Glomerular endothelial cell (primary cell): Measurements from ENCODE around the gene GAD2. TPM values are rescaled to one million over a fixed set of nuclear protein-coding genes. Genes with fewer than 3 reads are reported as not detected.

Experiments
- DNase-seq: peaks from one replicate; pipeline ENCODE4 v3.0.0-alpha.2; 2011; ENCODE audit warnings: low read depth, low spot score; ENCODE audit errors: extremely low read depth
- total RNA-seq: library from RNA; depleted of rRNA; stranded (reverse); fragments of >200 nt; gene quantifications from 2 replicates; pipeline ENCODE4 v1.2.3, GENCODE V29; 2015

The GAD2 gene
- total RNA-seq: not detected in 2 replicates

DNA sequence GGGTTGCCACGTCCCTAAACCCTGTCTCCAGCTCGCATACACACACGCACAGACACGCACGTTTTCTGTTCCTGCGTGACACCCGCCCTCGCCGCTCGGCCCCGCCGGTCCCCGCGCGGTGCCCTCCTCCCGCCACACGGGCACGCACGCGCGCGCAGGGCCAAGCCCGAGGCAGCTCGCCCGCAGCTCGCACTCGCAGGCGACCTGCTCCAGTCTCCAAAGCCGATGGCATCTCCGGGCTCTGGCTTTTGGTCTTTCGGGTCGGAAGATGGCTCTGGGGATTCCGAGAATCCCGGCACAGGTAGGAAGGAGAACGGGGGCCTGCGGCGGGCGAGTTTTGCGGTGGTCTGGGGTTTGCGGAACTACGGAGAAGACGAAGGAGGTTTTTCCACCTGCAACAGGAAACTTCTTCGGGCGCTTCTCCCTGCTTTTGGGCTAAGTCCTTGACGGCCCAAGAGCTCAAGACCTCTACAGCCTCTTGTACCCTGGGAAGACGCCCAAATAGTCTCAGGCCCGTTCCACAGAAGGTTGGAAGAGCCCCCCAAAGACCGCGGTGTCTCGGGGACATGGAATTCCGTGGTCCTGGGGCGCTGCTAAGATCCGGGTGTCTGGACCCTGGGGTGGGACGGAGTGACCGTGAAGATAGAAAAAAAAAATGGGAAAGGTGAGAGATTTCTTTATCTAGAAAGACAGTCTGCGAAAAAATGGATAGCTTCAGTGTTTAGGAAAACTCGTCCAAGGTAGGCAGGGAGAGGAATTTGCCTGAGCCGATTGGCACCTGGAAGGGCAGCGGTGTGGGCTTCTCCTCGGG lies at the start of gene GAD2:
Gene GAD2, plus strand, starts transcription at position 190 of the 811 bp plus-strand sequence. Its CDS starts 36 bp downstream, at position 226.
- no peak for DNase-seq

DNA sequence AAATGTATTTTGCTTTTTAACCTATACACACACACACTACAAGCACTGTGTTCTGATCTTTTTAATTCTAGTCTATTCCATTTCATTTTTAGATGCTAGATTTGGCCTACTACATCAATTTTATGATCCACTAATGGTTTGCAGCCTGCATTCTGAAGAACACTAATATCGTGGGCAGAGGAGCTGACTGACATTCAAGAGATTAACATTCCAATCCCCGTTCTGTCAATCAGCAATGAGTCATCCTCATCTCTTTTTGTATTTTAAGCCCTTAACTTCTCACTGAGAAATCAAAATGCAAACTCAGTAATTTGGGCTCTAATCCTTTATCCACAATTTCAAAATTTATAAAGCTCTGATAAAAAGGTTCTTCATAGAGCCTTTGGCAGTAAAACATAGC lies 47.1 kb upstream of the GAD2 start:
- DNase-seq: no peak

DNA sequence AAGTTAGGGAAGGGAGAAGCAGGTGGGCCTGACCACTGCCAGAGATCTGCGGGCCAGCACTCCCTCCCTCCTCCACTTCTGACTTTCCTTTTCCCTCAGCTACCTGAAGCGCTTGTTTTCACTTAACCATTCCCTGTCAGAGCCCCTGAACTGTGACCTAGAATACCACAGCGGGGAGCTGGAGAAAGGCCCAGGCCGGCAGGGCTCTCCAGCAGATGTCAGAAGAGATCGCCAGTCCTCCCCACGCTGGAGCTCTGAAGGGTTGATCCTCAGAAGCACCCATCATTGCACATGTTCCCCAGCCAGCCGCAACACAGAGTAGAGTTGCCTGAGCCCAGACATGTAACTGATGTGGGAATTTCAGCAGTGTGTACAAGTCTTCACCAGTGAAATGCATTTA lies 44.4 kb upstream of the GAD2 start:
- no peak for DNase-seq

DNA sequence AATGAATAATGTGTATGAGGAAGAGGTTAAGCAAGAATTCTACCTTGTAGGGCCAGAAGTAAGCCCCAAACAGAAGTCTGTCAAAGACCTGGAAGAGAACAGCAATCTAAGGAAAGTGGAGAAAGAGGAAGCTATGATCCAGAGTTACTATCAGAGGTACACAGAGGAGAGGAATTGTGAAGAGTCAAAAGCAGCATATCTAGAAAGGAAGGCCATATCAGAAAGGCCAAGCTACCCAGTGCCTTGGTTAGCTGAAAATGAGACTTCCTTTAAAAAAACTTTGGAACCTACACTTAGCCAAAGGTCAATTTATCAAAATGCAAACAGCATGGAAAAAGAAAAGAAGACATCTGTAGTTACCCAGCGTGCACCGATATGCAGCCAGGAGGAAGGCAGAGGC lies 42.7 kb upstream of the GAD2 start:
- no peak for DNase-seq

DNA sequence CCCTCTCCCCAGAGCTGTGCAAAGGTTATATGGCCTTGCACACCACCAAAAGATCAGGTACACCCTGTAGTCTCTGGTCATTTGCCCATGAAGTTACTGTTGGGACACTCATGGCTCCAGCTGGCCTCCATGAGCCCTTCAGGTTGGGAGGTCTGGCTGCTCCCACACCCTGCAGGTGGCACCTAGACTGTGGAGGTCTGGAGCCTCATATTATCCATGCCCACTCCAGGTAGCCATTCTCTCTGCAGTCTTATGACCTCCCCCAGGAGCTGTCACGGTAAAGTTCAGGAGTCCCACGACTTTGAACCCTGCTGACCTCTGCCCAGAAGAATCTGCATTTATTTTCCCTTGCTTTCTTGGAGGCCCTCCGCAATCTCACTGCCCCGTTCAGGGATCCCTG lies 39.2 kb upstream of the GAD2 start:
- DNase-seq: no peak

DNA sequence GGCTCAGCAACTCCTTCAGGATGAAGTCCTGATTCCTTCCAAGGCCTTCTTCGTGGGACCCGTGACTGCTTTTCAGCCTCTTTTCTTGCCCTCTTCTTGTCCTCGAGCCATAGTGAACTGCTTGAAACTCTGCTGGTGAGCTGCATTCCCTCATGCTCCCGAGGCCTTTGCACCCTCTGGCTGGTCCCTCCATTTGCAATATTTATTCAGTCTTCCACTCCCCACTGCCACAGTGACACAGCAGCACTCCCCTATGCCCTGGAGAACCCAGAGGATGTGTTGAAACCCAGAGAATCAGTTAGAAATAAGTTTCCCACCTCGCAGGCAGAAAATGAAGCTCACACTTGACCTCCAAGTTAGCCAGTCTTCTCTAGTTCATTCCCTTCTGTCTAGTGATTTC lies 22.3 kb upstream of the GAD2 start:
- DNase-seq: no peak

DNA sequence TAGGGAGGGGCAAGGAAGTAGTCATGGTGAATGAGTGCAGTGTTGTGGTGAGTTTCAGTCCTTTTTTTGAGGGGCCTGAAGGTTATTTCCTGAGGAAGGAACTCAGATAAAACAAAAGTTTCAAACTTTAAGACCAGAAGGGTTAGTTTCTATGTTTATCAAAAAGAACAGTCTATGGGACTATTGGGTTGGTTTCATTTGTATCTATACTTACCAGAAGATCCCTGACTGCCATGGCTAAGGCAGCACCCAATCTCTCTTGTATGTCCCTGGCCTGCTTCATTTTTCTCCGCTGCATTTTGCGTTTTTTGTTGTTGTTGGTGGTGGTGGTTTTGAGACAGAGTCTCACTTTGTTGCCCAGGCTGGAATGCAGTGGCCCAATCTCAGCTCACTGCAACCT lies 19.3 kb upstream of the GAD2 start:
- no peak for DNase-seq

DNA sequence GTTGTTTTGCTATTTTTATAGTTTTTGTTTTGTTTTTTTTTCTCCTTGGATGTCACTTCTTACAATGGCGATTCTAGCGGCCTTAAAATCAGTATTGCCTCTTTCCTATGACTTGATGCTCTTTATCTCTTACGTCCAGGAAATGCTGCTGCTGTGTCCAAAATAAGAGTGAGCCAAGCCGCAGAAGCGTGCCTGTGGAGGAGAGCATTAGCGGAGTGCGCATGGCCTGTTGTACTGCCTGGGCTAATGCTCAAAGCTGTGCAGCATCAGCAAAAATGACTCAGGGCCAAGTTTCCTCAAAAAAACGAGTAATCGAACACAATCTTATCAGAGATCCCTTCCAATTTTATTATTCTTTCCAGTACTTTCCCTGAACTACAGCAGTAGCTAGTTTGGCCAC lies 18.5 kb upstream of the GAD2 start:
- no peak for DNase-seq

DNA sequence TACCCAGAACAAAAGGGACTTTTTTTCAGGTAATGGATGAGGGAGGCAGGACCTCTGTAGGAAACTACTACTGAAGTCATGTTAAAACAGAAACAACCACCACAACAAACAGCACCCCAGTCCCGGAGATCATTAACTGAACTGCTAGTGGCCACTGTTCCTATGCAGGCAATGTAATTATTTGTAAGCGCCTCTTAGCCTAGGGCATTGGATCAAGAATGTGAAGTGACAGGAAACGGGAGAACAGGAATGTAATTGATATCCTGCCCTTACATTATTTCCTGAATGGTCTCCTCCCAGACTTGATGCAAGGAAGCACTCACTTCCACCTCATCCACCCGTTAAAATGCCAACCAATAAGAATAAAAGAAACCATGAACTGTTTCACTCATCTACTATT lies 16.7 kb upstream of the GAD2 start:
- DNase-seq: no peak

DNA sequence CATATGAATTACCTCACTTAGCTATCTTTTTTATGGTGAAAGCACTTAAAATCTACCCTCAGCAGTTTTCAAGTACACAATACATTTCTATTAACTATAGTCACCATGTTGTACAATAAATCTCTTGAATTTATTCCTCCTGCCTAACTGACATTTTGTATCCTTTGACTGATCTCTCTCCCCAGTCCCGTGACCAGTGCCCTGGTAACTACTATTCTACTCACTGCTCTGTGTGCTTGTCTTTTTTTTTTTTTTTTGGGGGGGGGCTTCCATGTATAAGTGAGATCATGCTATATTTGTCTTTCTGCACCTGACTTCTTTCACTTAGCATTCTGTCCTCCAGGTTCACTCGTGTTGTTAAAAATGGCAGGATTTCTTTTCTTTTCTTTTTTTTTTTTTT lies 11.4 kb upstream of the GAD2 start:
- no peak for DNase-seq

DNA sequence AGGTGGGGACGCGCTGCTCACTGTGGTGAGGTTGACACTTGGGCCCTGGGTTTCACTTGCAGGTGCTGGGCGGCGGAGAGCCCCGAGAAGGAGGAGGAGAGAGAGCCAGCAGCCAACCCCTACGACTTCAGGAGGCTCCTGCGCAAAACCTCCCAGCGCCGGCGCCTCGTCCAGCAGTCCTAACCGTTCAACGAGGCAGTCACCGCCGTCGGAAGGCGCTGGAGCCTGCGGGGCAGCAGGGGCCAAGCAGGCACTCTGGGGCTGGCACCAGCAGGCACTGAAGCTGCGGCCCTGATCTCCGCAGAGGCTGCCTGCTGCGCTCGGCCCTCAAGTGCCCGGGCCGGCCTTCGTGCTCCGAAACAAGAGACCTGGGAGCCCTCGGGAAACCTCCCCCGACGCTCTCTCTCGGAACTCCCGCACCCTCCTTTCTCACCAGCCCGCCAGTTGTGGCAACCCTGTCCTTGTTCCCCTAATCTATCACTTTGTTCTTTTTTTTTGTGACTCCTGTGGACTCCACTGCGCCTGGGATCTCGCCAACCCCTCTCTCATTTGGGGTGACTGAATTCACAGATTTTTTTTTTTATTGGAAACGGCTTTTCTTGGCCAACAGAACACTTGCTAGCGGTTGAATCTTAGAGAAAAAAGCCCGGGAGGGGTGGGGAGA lies 4.7 kb upstream of the GAD2 start:
- DNase-seq: no peak

DNA sequence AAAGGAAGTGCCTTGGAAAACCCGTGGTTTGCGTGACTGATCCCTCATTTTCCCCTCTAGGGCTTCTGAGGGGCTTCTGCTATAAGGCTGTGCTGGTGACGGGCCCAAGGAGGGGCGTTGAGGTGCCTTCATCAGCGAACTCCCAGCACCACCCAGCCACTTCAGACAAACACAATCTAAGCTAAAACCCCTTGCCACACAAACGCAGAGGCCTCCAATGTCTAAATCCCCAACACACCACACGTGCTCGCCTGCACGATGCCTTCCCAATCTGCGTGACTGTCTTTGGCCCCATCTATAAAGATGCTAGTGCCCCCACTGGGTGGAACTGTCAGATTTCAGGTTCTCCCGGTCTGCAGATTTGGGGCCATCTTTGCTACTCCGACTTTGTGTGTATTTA lies 4.1 kb upstream of the GAD2 start:
- DNase-seq: no peak

DNA sequence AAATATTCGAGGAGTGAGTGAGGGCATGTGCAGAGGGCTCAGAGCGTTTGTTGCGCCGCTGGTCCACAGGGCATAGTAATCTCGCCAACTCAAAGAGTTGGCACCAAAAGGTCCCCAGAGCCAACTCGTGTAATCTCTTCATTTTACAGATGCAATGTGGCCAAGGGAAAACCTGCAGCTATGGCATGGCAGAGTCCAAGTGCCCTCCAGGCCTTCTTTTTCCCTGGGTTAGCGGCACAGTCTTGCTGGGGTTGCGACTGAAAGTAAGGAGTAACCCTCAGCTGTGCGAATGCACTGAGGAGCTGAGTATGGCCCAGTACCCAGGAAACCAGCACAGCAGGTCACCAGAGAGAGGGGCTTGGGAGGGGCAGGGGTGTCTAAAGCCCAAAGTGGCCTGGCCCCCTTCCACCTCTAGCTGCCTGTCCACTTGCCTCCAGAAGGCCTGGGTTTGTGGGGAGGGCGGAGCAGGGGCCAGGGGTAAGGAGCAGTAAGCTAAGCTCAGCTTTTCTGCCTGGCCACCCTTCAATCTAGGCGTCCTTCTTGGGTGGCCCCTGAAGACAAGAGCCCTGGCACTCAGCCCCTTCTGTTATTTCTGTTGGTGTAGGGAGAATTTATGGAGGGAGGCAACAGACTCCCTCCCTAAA lies 3.3 kb upstream of the GAD2 start:
- no peak for DNase-seq

DNA sequence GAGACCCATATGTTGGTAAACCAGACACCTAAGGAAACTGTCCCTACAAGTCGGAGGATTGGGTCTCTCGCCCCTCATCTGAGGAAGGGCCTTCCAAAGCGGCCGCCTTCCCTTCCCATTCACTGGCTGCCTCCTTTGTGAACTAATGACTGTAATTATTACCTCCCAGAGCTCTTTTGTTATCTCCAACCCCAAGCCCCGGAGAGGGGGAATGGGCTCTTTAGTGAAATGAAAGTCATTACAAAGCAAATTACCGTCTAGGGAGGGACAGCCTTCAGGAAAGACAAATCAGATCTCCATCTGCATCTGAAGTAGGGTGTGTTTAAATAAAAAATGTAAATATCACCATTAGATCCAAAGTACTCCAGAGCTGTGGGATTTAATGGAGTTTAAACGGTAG lies 2.6 kb upstream of the GAD2 start:
- DNase-seq: no peak

DNA sequence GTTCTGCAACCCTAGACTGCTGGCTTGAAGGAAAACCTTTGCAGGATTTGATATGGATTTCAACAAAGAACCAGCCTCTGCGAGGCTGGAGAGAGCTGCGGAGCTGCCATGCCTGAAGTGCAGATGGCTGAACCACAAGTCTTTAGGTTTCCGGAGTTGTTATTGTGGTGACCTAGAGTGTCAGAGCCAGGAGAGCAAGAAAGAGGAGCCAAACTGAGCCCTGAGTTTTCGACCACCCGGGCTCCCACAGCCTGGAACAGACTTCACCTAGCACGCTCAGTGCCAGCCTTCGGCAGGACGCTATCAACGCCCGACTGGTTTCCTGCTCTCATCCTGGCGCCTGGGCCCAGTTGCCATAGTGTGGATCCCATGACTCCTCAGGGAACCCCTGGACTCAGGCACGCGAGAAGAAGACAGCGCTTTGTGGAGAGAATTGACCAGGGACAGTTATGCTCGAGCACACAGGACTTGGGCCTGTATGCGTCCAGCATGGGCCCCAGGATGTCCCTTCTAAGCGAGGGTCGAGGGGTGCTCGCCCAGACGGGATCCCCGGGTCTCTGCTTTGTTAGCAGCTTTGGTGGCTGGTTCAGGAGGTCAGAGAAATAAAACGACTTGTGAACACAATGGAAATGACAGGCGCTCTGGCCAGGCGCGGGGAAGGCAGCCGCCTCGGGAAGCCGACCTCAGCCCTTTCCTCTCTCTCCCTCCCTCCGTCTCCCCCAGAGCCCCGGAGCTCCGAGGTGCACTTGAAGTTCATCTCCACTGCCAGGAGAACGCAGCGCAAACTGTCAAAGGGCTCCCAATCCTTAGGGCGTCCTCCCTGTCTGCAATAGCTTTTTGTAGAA lies 1.8 kb upstream of the GAD2 start:
- DNase-seq: no peak

DNA sequence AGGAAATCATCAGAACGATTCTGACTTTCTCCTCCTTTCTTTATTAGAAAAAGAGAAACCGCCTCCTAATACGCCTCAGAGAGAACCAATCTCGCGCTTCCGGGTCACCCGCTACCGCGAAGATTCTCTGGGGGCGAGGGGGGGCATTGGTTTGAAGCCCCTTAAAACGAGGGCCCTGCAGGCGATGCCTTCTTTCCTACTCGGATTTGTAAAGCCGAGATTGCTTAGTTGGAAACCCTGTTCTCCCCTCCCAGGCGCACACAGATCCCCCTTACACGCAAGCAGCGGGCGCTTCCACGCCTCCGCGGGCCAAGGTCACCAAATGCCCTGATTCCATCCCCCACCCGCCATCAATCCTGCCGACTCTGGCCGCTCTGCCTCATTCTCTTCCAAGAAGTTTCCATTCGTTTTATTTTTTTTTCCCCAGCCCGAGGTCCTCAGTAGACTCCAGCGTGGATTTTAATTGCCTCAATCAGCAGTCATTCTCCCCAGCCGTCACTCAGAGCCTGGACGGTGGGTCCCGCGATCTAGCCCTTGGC lies 1.1 kb upstream of the GAD2 start:
- no peak for DNase-seq

DNA sequence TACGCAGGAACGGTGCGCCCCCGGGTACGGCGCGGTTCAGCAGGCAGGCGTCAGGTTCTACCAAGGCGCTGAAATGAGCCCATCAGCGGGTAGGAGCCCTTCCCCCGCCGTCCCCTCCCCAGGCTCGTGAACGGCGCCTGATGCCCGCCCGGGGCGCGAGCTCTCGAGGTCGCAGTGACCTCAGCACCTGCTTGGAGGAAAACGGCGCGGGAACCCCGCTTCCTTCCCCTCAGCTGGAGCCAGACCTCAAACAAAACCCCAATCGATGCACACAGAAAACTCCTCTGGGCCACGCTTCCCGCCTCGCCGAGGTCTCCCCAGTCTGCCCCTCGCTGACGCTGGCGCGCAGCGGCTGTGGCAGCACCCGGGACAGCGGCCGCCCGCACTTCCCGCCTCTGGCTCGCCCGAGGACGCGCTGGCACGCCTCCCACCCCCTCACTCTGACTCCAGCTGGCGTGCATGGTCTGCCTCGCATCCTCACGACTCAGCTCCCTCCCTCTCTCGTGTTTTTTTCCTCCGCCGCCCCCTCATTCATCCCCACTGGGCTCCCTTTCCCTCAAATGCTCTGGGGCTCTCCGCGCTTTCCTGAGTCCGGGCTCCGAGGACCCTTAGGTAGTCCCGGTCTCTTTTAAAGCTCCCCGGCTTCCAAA lies 514 bp upstream of the GAD2 start:
- no peak for DNase-seq

DNA sequence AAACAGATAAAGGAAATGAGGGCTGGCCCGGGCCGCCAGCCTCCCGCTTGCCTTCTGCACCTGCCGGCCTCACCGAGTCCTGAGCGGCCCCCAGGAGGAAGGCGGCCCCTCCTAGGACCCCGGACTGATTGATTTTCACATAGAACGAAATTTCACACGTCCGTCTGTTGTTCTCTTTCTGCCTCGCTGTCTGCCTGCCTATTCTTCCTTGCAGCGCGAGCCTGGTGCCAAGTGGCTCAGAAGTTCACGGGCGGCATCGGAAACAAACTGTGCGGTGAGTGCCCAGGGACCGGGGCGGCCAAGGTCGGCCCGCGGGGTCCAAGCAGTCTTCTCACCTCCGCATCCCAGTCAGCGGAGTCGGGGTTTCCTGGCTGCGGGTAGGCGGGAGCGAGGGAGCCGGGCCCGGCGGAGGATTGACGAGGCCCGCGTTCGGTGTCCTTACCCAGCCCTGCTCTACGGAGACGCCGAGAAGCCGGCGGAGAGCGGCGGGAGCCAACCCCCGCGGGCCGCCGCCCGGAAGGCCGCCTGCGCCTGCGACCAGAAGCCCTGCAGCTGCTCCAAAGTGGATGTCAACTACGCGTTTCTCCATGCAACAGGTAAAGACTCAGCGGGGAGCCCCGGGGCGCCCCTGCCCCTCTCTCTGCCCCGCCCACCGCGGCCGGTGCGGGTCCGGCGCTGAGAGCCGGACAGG lies 967 bp downstream of the GAD2 start:
- DNase-seq: no peak

DNA sequence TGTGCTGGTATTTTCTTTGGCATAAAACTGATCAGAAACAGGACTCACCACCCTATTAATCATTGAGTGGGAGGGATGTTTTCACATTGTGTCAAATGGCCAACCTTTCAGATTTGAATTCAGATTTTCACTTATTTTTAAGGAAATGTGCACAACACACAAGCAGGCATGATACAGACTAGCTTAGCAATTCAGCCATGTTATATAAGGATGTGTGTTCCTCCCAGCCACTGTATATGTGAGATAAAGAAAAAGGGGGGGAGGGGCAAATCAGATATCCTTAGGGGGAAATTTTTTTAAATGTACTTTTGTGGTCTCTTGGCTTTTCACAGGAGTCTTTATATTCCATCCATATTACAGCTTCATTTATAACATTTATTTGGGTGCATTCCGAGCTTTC lies 3.1 kb downstream of the GAD2 start:
- DNase-seq: no peak

DNA sequence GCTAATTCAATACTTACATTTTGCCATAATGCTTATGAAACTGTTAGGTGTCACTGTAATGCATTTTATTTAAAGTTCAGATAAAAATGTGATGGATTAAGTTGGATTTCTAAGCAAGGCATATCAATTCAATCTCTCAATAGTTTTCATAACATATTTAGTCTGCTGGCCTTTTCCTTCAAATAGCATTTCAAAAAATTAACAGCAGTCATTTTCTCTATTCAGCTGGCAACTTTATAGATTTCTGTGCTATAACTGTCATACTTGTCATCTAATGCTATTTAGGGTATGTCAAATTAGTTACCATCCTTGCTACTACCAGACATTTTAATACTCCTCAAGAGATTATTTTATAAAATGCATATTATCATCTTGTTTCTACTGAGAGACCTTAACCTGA lies 4.3 kb downstream of the GAD2 start:
- no peak for DNase-seq
